Hepatocyte (in vitro differentiated cells): Measurements from ENCODE around the gene KLK10. TPM values are rescaled to one million over a fixed set of nuclear protein-coding genes. Genes with fewer than 3 reads are reported as not detected.

ENCODE experiments used
- DNase-seq: peaks from one replicate; pipeline ENCODE4 v3.0.0-alpha.2; 2016; ENCODE audit warnings: low spot score
- H2AFZ ChIP-seq: fragments of 200-600 bp; sonication (generic); 2 replicates; pipeline ENCODE4 v1.6.0; 2016; ENCODE audit warnings: antibody characterized with exemption, mild to moderate bottlenecking
- H3K27ac ChIP-seq: fragments of 200-600 bp; sonication (generic); 2 replicates; pipeline ENCODE4 v1.5.1; 2016; ENCODE audit warnings: mild to moderate bottlenecking
- H3K27me3 ChIP-seq: fragments of 200-600 bp; sonication (generic); 2 replicates; pipeline ENCODE4 v1.6.1; 2016
- H3K36me3 ChIP-seq: fragments of 200-600 bp; sonication (generic); replicated peaks from 2 replicates; pipeline ENCODE4 v1.5.1; 2016; ENCODE audit warnings: low read depth; ENCODE audit not compliant: insufficient read depth
- H3K4me1 ChIP-seq: fragments of 200-600 bp; sonication (generic); 2 replicates; pipeline ENCODE4 v1.5.1; 2016; ENCODE audit warnings: mild to moderate bottlenecking, moderate library complexity; ENCODE audit not compliant: insufficient read depth
- H3K4me2 ChIP-seq: fragments of 200-600 bp; sonication (generic); 2 replicates; pipeline ENCODE4 v1.6.0; 2016
- H3K4me3 ChIP-seq: fragments of 200-600 bp; sonication (generic); 2 replicates; pipeline ENCODE4 v1.5.1; 2016; ENCODE audit warnings: mild to moderate bottlenecking
- H3K79me2 ChIP-seq: fragments of 200-600 bp; sonication (generic); 2 replicates; pipeline ENCODE4 v1.6.0; 2017; ENCODE audit warnings: mild to moderate bottlenecking
- H3K9me2 ChIP-seq: fragments of 200-600 bp; sonication (generic); replicated peaks from 2 replicates; pipeline ENCODE4 v1.6.0; 2017; ENCODE audit warnings: mild to moderate bottlenecking; ENCODE audit not compliant: insufficient read depth
- H3K9me3 ChIP-seq: fragments of 200-600 bp; sonication (generic); 2 replicates; pipeline ENCODE4 v1.5.1; 2016; ENCODE audit warnings: low read depth, mild to moderate bottlenecking
- H4K20me1 ChIP-seq: fragments of 200-600 bp; sonication (generic); 2 replicates; pipeline ENCODE4 v1.6.0; 2016; ENCODE audit warnings: mild to moderate bottlenecking; ENCODE audit not compliant: insufficient read depth, poor library complexity, severe bottlenecking
- CTCF ChIP-seq: fragments of 200-600 bp; sonication (generic); IDR thresholded peaks from 2 replicates; pipeline ENCODE4 v1.5.1; 2016; ENCODE audit warnings: antibody characterized with exemption, mild to moderate bottlenecking; ENCODE audit not compliant: poor library complexity
- EZH2 ChIP-seq: fragments of 200-600 bp; sonication (generic); IDR thresholded peaks from 2 replicates; pipeline ENCODE4 v1.6.1; 2016; ENCODE audit warnings: antibody characterized with exemption, mild to moderate bottlenecking, borderline replicate concordance
- EZH2phosphoT487 ChIP-seq: fragments of 200-600 bp; sonication (generic); IDR thresholded peaks from one replicate; pipeline ENCODE4 v1.6.1; 2018; ENCODE audit warnings: antibody characterized with exemption, mild to moderate bottlenecking, low read depth, moderate library complexity; ENCODE audit not compliant: unreplicated experiment, severe bottlenecking
- whole genome bisulfite sequencing: methylation state at CpG from one replicate; pipeline ENCODE4 v1.1.6; 2016; ENCODE audit warnings: low lambda C conversion rate; ENCODE audit errors: missing lambda C conversion rate; 5-methylcytosine and 5-hydroxymethylcytosine counted together
- polyA plus RNA-seq: library from polyadenylated mRNA; unstranded; fragments of >200 nt; fragmentation: Nextera tagmentation; extraction: Ambion mirVana; gene quantifications from 2 replicates; pipeline ENCODE4 v1.2.1, GENCODE V29; 2016
- total RNA-seq: library from RNA; depleted of rRNA; stranded (reverse); fragments of >200 nt; gene quantifications from 2 replicates; pipeline ENCODE4 v1.2.3, GENCODE V29; 2014

KLK10 gene
- total and polyA plus RNA-seq, 2 experiments from 2014 or later = 0.10 to 1.3 TPM

- Histone ChIP-seq H2AFZ (no peak overlapping the region), H4K20me1 (no peaks in the 10 kb centered on the region), H3K4me3 (no peak overlapping the region), H3K9me3 (no peaks in the 10 kb centered on the region), H3K79me2 (no peaks in the 10 kb centered on the region), H3K27me3 (peaks cover 7% of the 10 kb centered on the region), H3K9me2 (no peaks in the 10 kb centered on the region), H3K27ac (no peak overlapping the region), H3K4me2 (no peak overlapping the region), H3K36me3 (no peaks in the 10 kb centered on the region), H3K4me1 (no peaks in the 10 kb centered on the region)
- TF ChIP-seq EZH2phosphoT487 (no peak), EZH2 (no peak), CTCF (no peak)
- 34% methylated on average over 5 of the region's 5 CpGs for WGBS
- DNase-seq = no peak
Measured at GRCh38 chr19:51024924-51025323, 5.4 kb upstream of the KLK10 start.

- Histone ChIP-seq H4K20me1 (no peaks in the 10 kb centered on the region), H3K4me1 (peaks cover 4% of the 10 kb centered on the region), H3K9me3 (no peaks in the 10 kb centered on the region), H3K27ac (no peak overlapping the region), H3K36me3 (no peaks in the 10 kb centered on the region), H2AFZ (no peak overlapping the region), H3K4me2 (no peak overlapping the region), H3K4me3 (no peak overlapping the region), H3K79me2 (no peaks in the 10 kb centered on the region), H3K27me3 (peaks cover 17% of the 10 kb centered on the region), H3K9me2 (no peaks in the 10 kb centered on the region)
- no peak for DNase-seq
- WGBS = 64% methylated on average over 11 of the region's 11 CpGs
- TF ChIP-seq EZH2 = no peak
- no peak for TF ChIP-seq EZH2phosphoT487
- no peak for TF ChIP-seq CTCF
Measured at GRCh38 chr19:51023946-51024345, 4.4 kb upstream of the KLK10 start.

- Histone ChIP-seq H4K20me1 (no peaks in the 10 kb centered on the region), H3K4me1 (peaks cover 8% of the 10 kb centered on the region), H3K9me3 (no peaks in the 10 kb centered on the region), H3K27me3 (peaks cover 27% of the 10 kb centered on the region), H2AFZ (no peak overlapping the region), H3K36me3 (no peaks in the 10 kb centered on the region), H3K9me2 (no peaks in the 10 kb centered on the region), H3K27ac (no peak overlapping the region), H3K4me3 (no peak overlapping the region), H3K79me2 (no peaks in the 10 kb centered on the region), H3K4me2 (no peak overlapping the region)
- WGBS = 80% methylated on average over 14 of the region's 14 CpGs
- DNase-seq = no peak
- TF ChIP-seq EZH2phosphoT487 = no peak
- no peak for TF ChIP-seq CTCF
- TF ChIP-seq EZH2 = no peak
Measured at GRCh38 chr19:51022526-51022925, 3.0 kb upstream of the KLK10 start.
